Adipocyte (in vitro differentiated cells): ENCODE measurements around the gene PDZRN3.

Source experiments
- DNase-seq: peaks from one replicate; pipeline ENCODE4 v3.0.0-alpha.2; 2015; ENCODE audit warnings: low read depth
- H3K27me3 ChIP-seq: replicated peaks from 2 replicates; pipeline ENCODE4 v1.7.0; 2013; ENCODE audit warnings: mild to moderate bottlenecking, low read length, moderate library complexity; ENCODE audit not compliant: control insufficient read depth, insufficient read depth
- H3K36me3 ChIP-seq: 2 replicates; pipeline ENCODE4 v1.7.0; 2013; ENCODE audit warnings: low read length, mild to moderate bottlenecking, moderate library complexity; ENCODE audit not compliant: control insufficient read depth, insufficient read depth, severe bottlenecking
- H3K4me1 ChIP-seq: 2 replicates; pipeline ENCODE4 v1.7.0; 2013; ENCODE audit warnings: mild to moderate bottlenecking, low read length, moderate library complexity; ENCODE audit not compliant: control insufficient read depth, insufficient read depth
- H3K4me3 ChIP-seq: 2 replicates; pipeline ENCODE4 v1.7.0; 2013; ENCODE audit warnings: mild to moderate bottlenecking, low read length, moderate library complexity
- H3K9ac ChIP-seq: 2 replicates; pipeline ENCODE4 v1.7.0; 2013; ENCODE audit warnings: mild to moderate bottlenecking, low read length, moderate library complexity
- H3K9me3 ChIP-seq: 2 replicates; pipeline ENCODE4 v1.7.0; 2013; ENCODE audit warnings: mild to moderate bottlenecking, low read length, moderate library complexity; ENCODE audit not compliant: control insufficient read depth

The PDZRN3 gene

GRCh38 chr3:73520931-73521461, 103.7 kb downstream of the PDZRN3 start:
- peaks cover 15% of the 10 kb centered on the region for H3K4me1 ChIP-seq
- DNase-seq, result peak; percentile 49
- peaks cover 6% of the 10 kb centered on the region for H3K36me3 ChIP-seq
- peak overlapping the region; percentile 32 for H3K9ac ChIP-seq
- H3K27me3 ChIP-seq, result no peaks in the 10 kb centered on the region
- no peaks in the 10 kb centered on the region for H3K9me3 ChIP-seq
- H3K4me3 ChIP-seq, result peak overlapping the region; percentile 33

GRCh38 chr3:73516631-73517030, 108.1 kb downstream of the PDZRN3 start:
- no peaks in the 10 kb centered on the region for H3K36me3 ChIP-seq

GRCh38 chr3:73513260-73513659, 111.5 kb downstream of the PDZRN3 start:
- no peak overlapping the region for H3K9ac ChIP-seq
- peaks cover 11% of the 10 kb centered on the region for H3K4me1 ChIP-seq
- H3K36me3 ChIP-seq, result no peaks in the 10 kb centered on the region
- H3K4me3 ChIP-seq, result no peak overlapping the region
- H3K27me3 ChIP-seq, result no peaks in the 10 kb centered on the region
- DNase-seq, result no peak
- H3K9me3 ChIP-seq, result no peaks in the 10 kb centered on the region

More at GRCh38 chr3:73516631-73517030, 108.1 kb downstream of the PDZRN3 start:
- Histone ChIP-seq H3K4me1 (peaks cover 15% of the 10 kb centered on the region), H3K9ac (no peak overlapping the region), H3K4me3 (no peak overlapping the region), H3K9me3 (no peaks in the 10 kb centered on the region), H3K27me3 (no peaks in the 10 kb centered on the region)
- no peak for DNase-seq

GRCh38 chr3:73511571-73512525, 112.9 kb downstream of the PDZRN3 start:
- H3K27me3 ChIP-seq, result no peaks in the 10 kb centered on the region
- H3K9me3 ChIP-seq, result no peaks in the 10 kb centered on the region
- no peak overlapping the region for H3K9ac ChIP-seq
- DNase-seq, result no peak
- peaks cover 11% of the 10 kb centered on the region for H3K4me1 ChIP-seq
- H3K36me3 ChIP-seq, result no peaks in the 10 kb centered on the region
- H3K4me3 ChIP-seq, result no peak overlapping the region

- DNase-seq, result no peak
- no peak overlapping the region for H3K4me3 ChIP-seq
- H3K9ac ChIP-seq, result no peak overlapping the region
- no peaks in the 10 kb centered on the region for H3K36me3 ChIP-seq
- no peaks in the 10 kb centered on the region for H3K27me3 ChIP-seq
- no peaks in the 10 kb centered on the region for H3K9me3 ChIP-seq
- H3K4me1 ChIP-seq, result peaks cover 11% of the 10 kb centered on the region
These were observed 114.0 kb downstream of the PDZRN3 start for GRCh38 chr3:73510784-73511183.

GRCh38 chr3:73510334-73510733, 114.4 kb downstream of the PDZRN3 start:
- Histone ChIP-seq H3K9me3 (no peaks in the 10 kb centered on the region), H3K9ac (no peak overlapping the region), H3K4me3 (no peak overlapping the region), H3K27me3 (no peaks in the 10 kb centered on the region), H3K36me3 (no peaks in the 10 kb centered on the region), H3K4me1 (peaks cover 11% of the 10 kb centered on the region)
- DNase-seq, result no peak

GRCh38 chr3:73509816-73510215, 114.9 kb downstream of the PDZRN3 start:
- no peak for DNase-seq
- no peak overlapping the region for H3K4me3 ChIP-seq
- no peak overlapping the region for H3K9ac ChIP-seq
- no peaks in the 10 kb centered on the region for H3K27me3 ChIP-seq
- H3K4me1 ChIP-seq, result peaks cover 11% of the 10 kb centered on the region
- H3K9me3 ChIP-seq, result no peaks in the 10 kb centered on the region
- no peaks in the 10 kb centered on the region for H3K36me3 ChIP-seq

GRCh38 chr3:73509066-73509465, 115.7 kb downstream of the PDZRN3 start:
- peaks cover 13% of the 10 kb centered on the region for H3K4me1 ChIP-seq
- no peak overlapping the region for H3K9ac ChIP-seq
- H3K9me3 ChIP-seq, result no peaks in the 10 kb centered on the region
- no peak for DNase-seq
- no peak overlapping the region for H3K4me3 ChIP-seq
- no peaks in the 10 kb centered on the region for H3K36me3 ChIP-seq
- H3K27me3 ChIP-seq, result no peaks in the 10 kb centered on the region

GRCh38 chr3:73508330-73508954, 116.3 kb downstream of the PDZRN3 start:
- Histone ChIP-seq H3K4me1 (peaks cover 19% of the 10 kb centered on the region), H3K4me3 (no peak overlapping the region), H3K9ac (no peak overlapping the region), H3K27me3 (no peaks in the 10 kb centered on the region), H3K9me3 (no peaks in the 10 kb centered on the region), H3K36me3 (no peaks in the 10 kb centered on the region)
- peak; percentile 90 for DNase-seq

- Histone ChIP-seq H3K4me3 (no peak overlapping the region), H3K9me3 (no peaks in the 10 kb centered on the region), H3K4me1 (peaks cover 40% of the 10 kb centered on the region), H3K9ac (no peak overlapping the region), H3K36me3 (no peaks in the 10 kb centered on the region), H3K27me3 (no peaks in the 10 kb centered on the region)
- no peak for DNase-seq
These were observed 119.9 kb downstream of the PDZRN3 start for GRCh38 chr3:73504852-73505251.

- no peak for DNase-seq
- Histone ChIP-seq H3K36me3 (no peaks in the 10 kb centered on the region), H3K9ac (no peak overlapping the region), H3K4me1 (peaks cover 36% of the 10 kb centered on the region), H3K9me3 (no peaks in the 10 kb centered on the region), H3K4me3 (no peak overlapping the region), H3K27me3 (no peaks in the 10 kb centered on the region)
These were observed 120.5 kb downstream of the PDZRN3 start for GRCh38 chr3:73504239-73504638.
